PC-3 (cell line): ENCODE measurements around the gene PXK. TPM values are rescaled to one million over a fixed set of nuclear protein-coding genes. Genes with fewer than 3 reads are reported as not detected.

Source experiments
- ATAC-seq: fragments of 200-7000 bp; cut with Tn5 transposase; 2 replicates; pipeline ENCODE4 v1.9.1; 2020; ENCODE audit warnings: mild to moderate bottlenecking, moderate library complexity
- BruUV-seq: library from RNA; stranded (reverse); fragments of 400-500 nt; replicated peaks from 2 replicates; lab custom pipeline; 2021; lab: Mats Ljungman, UMichigan
- CTCF ChIA-PET: fragments of 300-600 bp; sonication (Branson Sonifier 250); formaldehyde crosslinking; loops from one replicate; lab custom pipeline; 2022; ENCODE audit warnings: antibody characterized with exemption; lab: Charles Lee
- POLR2A ChIA-PET: fragments of 300-600 bp; sonication (Branson Sonifier 250); formaldehyde crosslinking; loops from one replicate; lab custom pipeline; 2022; ENCODE audit warnings: antibody characterized with exemption; ENCODE audit not compliant: unreplicated experiment; lab: Charles Lee
- DNase-seq: peaks from one replicate; pipeline ENCODE4 v3.0.0-alpha.2; 2015
- H2AFZ ChIP-seq: fragments of 300-600 bp; sonication (generic); 2 replicates; pipeline ENCODE4 v1.6.0; 2016; ENCODE audit warnings: antibody characterized with exemption, low read length
- H3F3A ChIP-seq: fragments of 300-600 bp; sonication (generic); one replicate; pipeline ENCODE4 v1.6.0; 2017; ENCODE audit warnings: antibody characterized with exemption, low read length, control low read depth, mild to moderate bottlenecking; ENCODE audit not compliant: unreplicated experiment
- H3K27ac ChIP-seq: fragments of 300-600 bp; sonication (generic); 2 replicates; pipeline ENCODE4 v1.5.1; 2016; ENCODE audit warnings: mild to moderate bottlenecking, low read length
- H3K27me3 ChIP-seq: fragments of 300-600 bp; sonication (generic); 2 replicates; pipeline ENCODE4 v1.6.1; 2016; ENCODE audit warnings: low read length, mixed read lengths
- H3K36me3 ChIP-seq: fragments of 300-600 bp; sonication (generic); 2 replicates; pipeline ENCODE4 v1.6.1; 2016; ENCODE audit warnings: low read depth, mixed run types, low read length, mixed read lengths
- H3K4me1 ChIP-seq: fragments of 300-600 bp; sonication (generic); 2 replicates; pipeline ENCODE4 v1.5.1; 2016; ENCODE audit warnings: low read length; ENCODE audit not compliant: insufficient read depth
- H3K4me2 ChIP-seq: fragments of 300-600 bp; sonication (generic); 2 replicates; pipeline ENCODE4 v1.6.0; 2016; ENCODE audit warnings: low read length
- H3K4me3 ChIP-seq: fragments of 300-600 bp; sonication (generic); 2 replicates; pipeline ENCODE4 v1.5.1; 2016; ENCODE audit warnings: mild to moderate bottlenecking, low read length, mixed read lengths
- H3K79me2 ChIP-seq: fragments of 300-600 bp; sonication (generic); 2 replicates; pipeline ENCODE4 v1.6.1; 2017; ENCODE audit warnings: low read length, mixed read lengths
- H3K9ac ChIP-seq: fragments of 300-600 bp; sonication (generic); 2 replicates; pipeline ENCODE4 v1.6.0; 2016; ENCODE audit warnings: mild to moderate bottlenecking, low read length
- H3K9me2 ChIP-seq: fragments of 300-600 bp; sonication (generic); replicated peaks from 2 replicates; pipeline ENCODE4 v1.6.1; 2016; ENCODE audit warnings: mixed run types, low read length, mixed read lengths
- H3K9me3 ChIP-seq: fragments of 300-600 bp; sonication (generic); 2 replicates; pipeline ENCODE4 v1.6.1; 2016; ENCODE audit warnings: low read length, mixed read lengths
- H4K20me1 ChIP-seq: fragments of 300-600 bp; sonication (generic); 2 replicates; pipeline ENCODE4 v1.6.1; 2016; ENCODE audit warnings: low read length, mixed read lengths
- CTCF ChIP-seq: fragments of 300-600 bp; sonication (generic); conservative IDR thresholded peaks from 2 replicates; pipeline ENCODE4 v1.5.1; 2017; ENCODE audit warnings: antibody characterized with exemption, low read depth, mild to moderate bottlenecking, low read length
- EZH2 ChIP-seq: fragments of 300-600 bp; sonication (generic); IDR thresholded peaks from one replicate; pipeline ENCODE4 v1.6.1; 2017; ENCODE audit warnings: antibody characterized with exemption, mild to moderate bottlenecking, low read length; ENCODE audit not compliant: unreplicated experiment
- EZH2phosphoT487 ChIP-seq: fragments of 300-600 bp; sonication (generic); IDR thresholded peaks from 2 replicates; pipeline ENCODE4 v1.6.1; 2018; ENCODE audit warnings: mild to moderate bottlenecking, antibody characterized with exemption, low read length, borderline replicate concordance
- intact Hi-C: fragments of 100-400 bp; cut with micrococcal nuclease; formaldehyde crosslinking; loops from 2 replicates; pipeline ENCODE4 v1.9.0; 2023
- total RNA-seq: library from RNA; depleted of rRNA; stranded (reverse); fragments of >200 nt; gene quantifications from 2 replicates; pipeline ENCODE4 v1.2.3, GENCODE V29; 2014

PXK gene
- total RNA-seq, 1 experiment from 2014 or later, result 14.5 TPM

- Histone ChIP-seq H3K4me1 (peaks cover 5% of the 10 kb centered on the region; the same call in 1 of the 2 replicates), H3K4me3 (no peak overlapping the region), H3K9me3 (no peaks in the 10 kb centered on the region), H4K20me1 (no peaks in the 10 kb centered on the region), H3K79me2 (no peaks in the 10 kb centered on the region), H3F3A (no peaks in the 10 kb centered on the region), H3K9ac (no peak overlapping the region), H3K36me3 (no peaks in the 10 kb centered on the region), H3K27ac (no peak overlapping the region), H3K9me2 (no peaks in the 10 kb centered on the region), H2AFZ (no peak overlapping the region), H3K4me2 (no peak overlapping the region), H3K27me3 (no peaks in the 10 kb centered on the region)
- intact Hi-C loops, result no loop called here
- DNase-seq, result no peak
- TF ChIP-seq CTCF, result no peak
- ATAC-seq, result no peak
- ChIA-PET POLR2A (no interaction called here), CTCF (no interaction called here)
- no TSS peak for BruUV-seq
Measured at GRCh38 chr3:58377750-58378149, 45.1 kb downstream of the PXK start.

- Histone ChIP-seq H3F3A (no peaks in the 10 kb centered on the region), H3K9ac (no peak overlapping the region), H3K36me3 (no peaks in the 10 kb centered on the region), H3K9me2 (no peaks in the 10 kb centered on the region), H3K27me3 (no peaks in the 10 kb centered on the region), H4K20me1 (no peaks in the 10 kb centered on the region), H3K4me3 (no peak overlapping the region), H3K9me3 (no peaks in the 10 kb centered on the region), H3K27ac (no peak overlapping the region), H3K4me1 (peaks cover 18% of the 10 kb centered on the region), H3K79me2 (no peaks in the 10 kb centered on the region), H2AFZ (no peak overlapping the region), H3K4me2 (no peak overlapping the region)
- no peak for TF ChIP-seq EZH2phosphoT487
- no peak for TF ChIP-seq EZH2
- no peak for TF ChIP-seq CTCF
- ChIA-PET POLR2A (no interaction called here), CTCF (no interaction called here)
- intact Hi-C loops, result no loop called here
- no peak for DNase-seq
- no peak for ATAC-seq
- BruUV-seq, result no TSS peak
Measured at GRCh38 chr3:58379351-58380073, 46.8 kb downstream of the PXK start.

- ChIA-PET CTCF (no interaction called here), POLR2A (no interaction called here)
- H3F3A ChIP-seq, result no peaks in the 10 kb centered on the region
- intact Hi-C loops, result no loop called here
- H3K4me2 ChIP-seq, result peak overlapping the region; percentile 45
- BruUV-seq, result no TSS peak
- H3K27me3 ChIP-seq, result no peaks in the 10 kb centered on the region
- peak overlapping the region; percentile 92 for H3K27ac ChIP-seq
- no peaks in the 10 kb centered on the region for H3K9me3 ChIP-seq
- peak; percentile 56 for DNase-seq
- no peaks in the 10 kb centered on the region for H3K36me3 ChIP-seq
- H3K9me2 ChIP-seq, result no peaks in the 10 kb centered on the region
- H4K20me1 ChIP-seq, result no peaks in the 10 kb centered on the region
- peaks cover 38% of the 10 kb centered on the region for H3K4me1 ChIP-seq
- no peaks in the 10 kb centered on the region for H3K79me2 ChIP-seq
- no peak overlapping the region for H2AFZ ChIP-seq
- peak overlapping the region; percentile 76 for H3K9ac ChIP-seq
- no peak overlapping the region for H3K4me3 ChIP-seq
- peak; percentile 18 for ATAC-seq
- no peak for TF ChIP-seq CTCF
- TF ChIP-seq EZH2phosphoT487, result no peak
- TF ChIP-seq EZH2, result no peak
Measured at GRCh38 chr3:58383476-58383875, 50.8 kb downstream of the PXK start.
